Stimulated activated CD8-positive, alpha-beta memory T cell treated with anti-CD3 and anti-CD28 coated beads, Interleukin-7, amount 100 ng/mL, for 4 hours (primary cell): Measurements from ENCODE around the gene PDIA2.
"Not testable (repeated sequence)": the region's sequence is repeated elsewhere in the genome, so short reads cannot be mapped to it uniquely, and the experiment has no call there.

Experiments used
- DNase-seq, 2 donors: peaks; one replicate each; pipeline ENCODE4 v3.0.0-alpha.2; 2020; ENCODE audit warnings: low read depth in 2 of 2

PDIA2 gene

GRCh38 chr16:283033-283805, at the start of gene PDIA2:
PDIA2 (plus strand) TSS chr16:283164; CDS start chr16:283170, 6 bp downstream.
- DNase-seq = no peak

- DNase-seq = peak; percentile 86 to 93
Observed at GRCh38 chr16:234468-235305, 48.3 kb upstream of the PDIA2 start, which contains the start of gene FAM234A. FAM234A (plus strand) TSS chr16:234821; CDS start chr16:254414, 19,593 bp downstream.

GRCh38 chr16:239948-240277, 43.1 kb upstream of the PDIA2 start:
- DNase-seq = no peak

- no peak for DNase-seq
Observed at GRCh38 chr16:240559-240958, 42.4 kb upstream of the PDIA2 start.

- DNase-seq = no peak
Observed at GRCh38 chr16:242281-242680, 40.7 kb upstream of the PDIA2 start.

- no peak for DNase-seq
Observed at GRCh38 chr16:243348-243747, 39.6 kb upstream of the PDIA2 start.

- DNase-seq = no peak
Observed at GRCh38 chr16:245105-245504, 37.9 kb upstream of the PDIA2 start.

GRCh38 chr16:247027-247426, 35.9 kb upstream of the PDIA2 start:
- DNase-seq = no peak

- no peak for DNase-seq
Observed at GRCh38 chr16:249431-249830, 33.5 kb upstream of the PDIA2 start.

- DNase-seq = no peak
Observed at GRCh38 chr16:252366-253337, 30.3 kb upstream of the PDIA2 start.

GRCh38 chr16:253833-254232, 29.1 kb upstream of the PDIA2 start:
- no peak for DNase-seq

GRCh38 chr16:254461-254860, 28.5 kb upstream of the PDIA2 start:
- no peak for DNase-seq

GRCh38 chr16:255183-255582, 27.8 kb upstream of the PDIA2 start:
- no peak for DNase-seq

GRCh38 chr16:258091-258490, 24.9 kb upstream of the PDIA2 start:
- not testable (repeated sequence) for DNase-seq

- no peak for DNase-seq
Observed at GRCh38 chr16:259226-259625, 23.7 kb upstream of the PDIA2 start.

- DNase-seq = no peak
Observed at GRCh38 chr16:259814-260253, 23.1 kb upstream of the PDIA2 start.

- DNase-seq = no peak
Observed at GRCh38 chr16:260326-260725, 22.6 kb upstream of the PDIA2 start.

GRCh38 chr16:261031-261691, 21.8 kb upstream of the PDIA2 start:
- DNase-seq = no peak

- DNase-seq = no peak
Observed at GRCh38 chr16:262121-262745, 20.7 kb upstream of the PDIA2 start.

- DNase-seq = no peak
Observed at GRCh38 chr16:263182-263774, 19.7 kb upstream of the PDIA2 start.
